GM12892 (cell line): ENCODE results near the gene PGM1.

Experiments
- POLR2A ChIP-seq: IDR thresholded peaks from 2 replicates; pipeline ENCODE4 v1.6.1; 2011; ENCODE audit warnings: low read depth, low read length, control low read depth
- POLR2AphosphoS5 ChIP-seq: IDR thresholded peaks from 2 replicates; pipeline ENCODE4 v1.6.1; 2011; ENCODE audit warnings: low read depth, low read length, control low read depth
- TAF1 ChIP-seq: IDR thresholded peaks from 2 replicates; pipeline ENCODE4 v1.6.1; 2011; ENCODE audit warnings: low read depth, mild to moderate bottlenecking, control low read depth, low read length, borderline replicate concordance

DNA sequence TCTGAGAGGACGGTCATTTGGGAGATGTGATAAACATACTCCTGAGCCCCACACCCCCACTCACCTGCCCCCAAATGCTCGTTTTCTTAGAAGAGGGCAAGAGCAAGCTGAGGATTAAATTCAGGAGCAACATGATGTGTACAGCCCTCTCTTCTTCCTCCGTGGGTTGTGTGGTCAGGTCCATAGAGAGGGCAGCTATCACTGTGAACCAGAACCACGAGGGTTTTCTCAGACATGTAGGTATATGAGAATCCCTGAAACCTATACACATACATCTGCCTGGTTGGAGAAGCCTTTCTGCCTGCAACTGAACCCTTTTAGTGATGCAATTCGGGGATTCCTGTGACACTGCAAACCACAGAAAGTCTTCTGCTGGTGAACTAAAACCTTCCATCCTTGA lies 38.9 kb downstream of the PGM1 start:
- TF ChIP-seq TAF1, result no peak
- TF ChIP-seq POLR2A, result no peak
- TF ChIP-seq POLR2AphosphoS5, result no peak
